ENCODE data around the gene OR6V1. TPM values are rescaled to one million over a fixed set of nuclear protein-coding genes. Genes with fewer than 3 reads are reported as not detected.

OR6V1 gene
- total RNA-seq, 1 experiment from 2014 or later, result not detected

- peaks cover 4% of the 10 kb centered on the region for H3K4me1 Mint-ChIP-seq
- H3K27ac Mint-ChIP-seq, result no peak overlapping the region
- TF ChIP-seq HMGXB4 (CRISPR knock-in tag; IDR thresholded peaks at IDR 0.05), result 0 out of 2 replicates have a peak, but pooled peaks have one; percentile 33
- TF ChIP-seq, protein P1, sequence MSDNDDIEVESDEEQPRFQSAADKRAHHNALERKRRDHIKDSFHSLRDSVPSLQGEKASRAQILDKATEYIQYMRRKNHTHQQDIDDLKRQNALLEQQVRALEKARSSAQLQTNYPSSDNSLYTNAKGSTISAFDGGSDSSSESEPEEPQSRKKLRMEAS (CRISPR knock-in tag; IDR thresholded peaks at IDR 0.05), result peak; percentile 32; the same call in 1 of the 2 replicates
- TF ChIP-seq, protein P2, sequence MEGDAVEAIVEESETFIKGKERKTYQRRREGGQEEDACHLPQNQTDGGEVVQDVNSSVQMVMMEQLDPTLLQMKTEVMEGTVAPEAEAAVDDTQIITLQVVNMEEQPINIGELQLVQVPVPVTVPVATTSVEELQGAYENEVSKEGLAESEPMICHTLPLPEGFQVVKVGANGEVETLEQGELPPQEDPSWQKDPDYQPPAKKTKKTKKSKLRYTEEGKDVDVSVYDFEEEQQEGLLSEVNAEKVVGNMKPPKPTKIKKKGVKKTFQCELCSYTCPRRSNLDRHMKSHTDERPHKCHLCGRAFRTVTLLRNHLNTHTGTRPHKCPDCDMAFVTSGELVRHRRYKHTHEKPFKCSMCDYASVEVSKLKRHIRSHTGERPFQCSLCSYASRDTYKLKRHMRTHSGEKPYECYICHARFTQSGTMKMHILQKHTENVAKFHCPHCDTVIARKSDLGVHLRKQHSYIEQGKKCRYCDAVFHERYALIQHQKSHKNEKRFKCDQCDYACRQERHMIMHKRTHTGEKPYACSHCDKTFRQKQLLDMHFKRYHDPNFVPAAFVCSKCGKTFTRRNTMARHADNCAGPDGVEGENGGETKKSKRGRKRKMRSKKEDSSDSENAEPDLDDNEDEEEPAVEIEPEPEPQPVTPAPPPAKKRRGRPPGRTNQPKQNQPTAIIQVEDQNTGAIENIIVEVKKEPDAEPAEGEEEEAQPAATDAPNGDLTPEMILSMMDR (IDR thresholded peaks at IDR 0.05), result peak; percentile 95
- no peak for TF ChIP-seq NFYB (CRISPR knock-in tag; conservative IDR thresholded peaks at IDR 0.05; ENCODE audit: low read depth)
- POLR2A ChIA-PET, result interaction anchor here (1.0 kb wide), 1 partner anchor 207 kb away, joined by 3 read pairs; no protein-coding TSS in a partner anchor
- no peaks in the 10 kb centered on the region for H3K36me3 Mint-ChIP-seq
- CTCF ChIA-PET, result interaction anchor here (0.6 to 18.8 kb wide), 14 partner anchors 10 to 232 kb away, joined by 3 to 346 read pairs (median 3); partner anchors contain the start of genes EPHB6, TAS2R40 and TRPV6
- peaks cover 11% of the 10 kb centered on the region for H3K27me3 Mint-ChIP-seq (ENCODE audit: low read depth)
- no peak overlapping the region for H3K4me3 Mint-ChIP-seq
- ATAC-seq, result peak; percentile 96
- peak; percentile 88 for DNase-seq (ENCODE audit: low spot score)
- 0 out of 2 replicates have a peak, but pooled peaks cover 2% of the 10 kb centered on the region for H3K9me3 Mint-ChIP-seq
These were observed 43.9 kb upstream of the OR6V1 start for GRCh38 chr7:143008007-143008901.

DNA sequence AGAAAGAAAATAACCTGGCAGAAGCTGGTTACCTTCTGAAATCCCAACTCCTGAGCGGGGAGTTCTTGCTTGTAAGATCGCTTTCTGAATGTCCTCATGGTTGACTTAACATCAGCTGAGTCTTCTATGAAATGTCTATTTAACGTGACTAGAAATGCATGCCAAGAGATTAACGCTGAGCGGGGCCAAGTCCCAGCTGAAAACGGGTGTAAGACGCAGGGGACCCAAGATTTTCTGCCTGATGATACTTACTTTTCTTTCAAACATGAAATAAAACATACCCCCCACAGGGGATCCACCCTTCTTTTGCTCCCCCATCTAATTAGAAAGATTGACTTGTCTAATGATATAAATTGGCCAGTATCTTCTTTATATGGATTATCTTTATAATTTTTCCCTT is 40.1 kb upstream of the OR6V1 start:
- POLR2A ChIA-PET, result no interaction called here
- CTCF ChIA-PET, result interaction anchor here (0.9 to 18.8 kb wide), 4 partner anchors 139 to 289 kb away, joined by 3 to 346 read pairs (median 3); no protein-coding TSS in a partner anchor
- peaks cover 2% of the 10 kb centered on the region; the same call in 1 of the 2 replicates for H3K4me1 Mint-ChIP-seq

More for the DNA sequence above, 40.1 kb upstream of the OR6V1 start:
- Mint-ChIP-seq H3K27me3 (ENCODE audit: low read depth) (no peaks in the 10 kb centered on the region), H3K4me3 (no peak overlapping the region), H3K27ac (no peak overlapping the region), H3K9me3 (no peaks in the 10 kb centered on the region), H3K36me3 (no peaks in the 10 kb centered on the region)
- ATAC-seq (no peak), DNase-seq (ENCODE audit: low spot score) (no peak)
- TF ChIP-seq, protein P3, sequence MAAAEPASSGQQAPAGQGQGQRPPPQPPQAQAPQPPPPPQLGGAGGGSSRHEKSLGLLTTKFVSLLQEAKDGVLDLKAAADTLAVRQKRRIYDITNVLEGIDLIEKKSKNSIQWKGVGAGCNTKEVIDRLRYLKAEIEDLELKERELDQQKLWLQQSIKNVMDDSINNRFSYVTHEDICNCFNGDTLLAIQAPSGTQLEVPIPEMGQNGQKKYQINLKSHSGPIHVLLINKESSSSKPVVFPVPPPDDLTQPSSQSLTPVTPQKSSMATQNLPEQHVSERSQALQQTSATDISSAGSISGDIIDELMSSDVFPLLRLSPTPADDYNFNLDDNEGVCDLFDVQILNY (CRISPR knock-in tag; IDR thresholded peaks at IDR 0.05), result no peak
- TF ChIP-seq, protein P4, sequence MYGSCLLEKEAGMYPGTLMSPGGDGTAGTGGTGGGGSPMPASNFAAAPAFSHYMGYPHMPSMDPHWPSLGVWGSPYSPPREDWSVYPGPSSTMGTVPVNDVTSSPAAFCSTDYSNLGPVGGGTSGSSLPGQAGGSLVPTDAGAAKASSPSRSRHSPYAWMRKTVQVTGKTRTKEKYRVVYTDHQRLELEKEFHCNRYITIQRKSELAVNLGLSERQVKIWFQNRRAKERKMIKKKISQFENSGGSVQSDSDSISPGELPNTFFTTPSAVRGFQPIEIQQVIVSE (CRISPR knock-in tag; IDR thresholded peaks at IDR 0.05; ENCODE audit: borderline replicate concordance), result no peak
- TF ChIP-seq IRF2 (CRISPR knock-in tag; IDR thresholded peaks at IDR 0.05; ENCODE audit: borderline replicate concordance, low read depth), result no peak
- no peak for TF ChIP-seq ZNF425 (CRISPR knock-in tag; conservative IDR thresholded peaks at IDR 0.05)
- TF ChIP-seq, protein P5, sequence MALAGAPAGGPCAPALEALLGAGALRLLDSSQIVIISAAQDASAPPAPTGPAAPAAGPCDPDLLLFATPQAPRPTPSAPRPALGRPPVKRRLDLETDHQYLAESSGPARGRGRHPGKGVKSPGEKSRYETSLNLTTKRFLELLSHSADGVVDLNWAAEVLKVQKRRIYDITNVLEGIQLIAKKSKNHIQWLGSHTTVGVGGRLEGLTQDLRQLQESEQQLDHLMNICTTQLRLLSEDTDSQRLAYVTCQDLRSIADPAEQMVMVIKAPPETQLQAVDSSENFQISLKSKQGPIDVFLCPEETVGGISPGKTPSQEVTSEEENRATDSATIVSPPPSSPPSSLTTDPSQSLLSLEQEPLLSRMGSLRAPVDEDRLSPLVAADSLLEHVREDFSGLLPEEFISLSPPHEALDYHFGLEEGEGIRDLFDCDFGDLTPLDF (CRISPR knock-in tag; IDR thresholded peaks at IDR 0.05), result no peak
- TF ChIP-seq ZNF317 (CRISPR knock-in tag; IDR thresholded peaks at IDR 0.05; ENCODE audit: borderline replicate concordance, low read depth), result no peak
- no peak for TF ChIP-seq SOX15 (CRISPR knock-in tag; IDR thresholded peaks at IDR 0.05)
- no peak for TF ChIP-seq OVOL2 (CRISPR knock-in tag; IDR thresholded peaks at IDR 0.05; ENCODE audit: borderline replicate concordance)
- no peak for TF ChIP-seq TEAD4 (CRISPR knock-in tag; IDR thresholded peaks at IDR 0.05)
